ENCODE data around the gene NAPA.

The NAPA gene

DNA sequence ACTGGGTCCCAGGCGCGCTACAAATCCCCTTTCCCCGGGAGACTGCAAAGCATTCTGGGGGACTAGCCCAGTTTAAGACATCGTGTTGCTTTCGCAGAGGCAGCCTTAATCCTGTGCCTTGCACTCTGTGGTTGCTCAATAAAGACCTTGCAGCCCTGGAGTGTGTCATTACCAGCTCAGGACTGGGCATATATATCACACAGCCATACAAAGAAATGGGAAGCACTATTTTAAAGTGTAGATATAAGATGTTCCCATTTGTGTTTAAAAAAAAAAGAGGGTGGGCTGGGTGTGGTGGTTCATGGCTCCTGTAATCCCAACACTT is 11.1 kb downstream of the NAPA start:
- TF ChIP-seq, protein P1, sequence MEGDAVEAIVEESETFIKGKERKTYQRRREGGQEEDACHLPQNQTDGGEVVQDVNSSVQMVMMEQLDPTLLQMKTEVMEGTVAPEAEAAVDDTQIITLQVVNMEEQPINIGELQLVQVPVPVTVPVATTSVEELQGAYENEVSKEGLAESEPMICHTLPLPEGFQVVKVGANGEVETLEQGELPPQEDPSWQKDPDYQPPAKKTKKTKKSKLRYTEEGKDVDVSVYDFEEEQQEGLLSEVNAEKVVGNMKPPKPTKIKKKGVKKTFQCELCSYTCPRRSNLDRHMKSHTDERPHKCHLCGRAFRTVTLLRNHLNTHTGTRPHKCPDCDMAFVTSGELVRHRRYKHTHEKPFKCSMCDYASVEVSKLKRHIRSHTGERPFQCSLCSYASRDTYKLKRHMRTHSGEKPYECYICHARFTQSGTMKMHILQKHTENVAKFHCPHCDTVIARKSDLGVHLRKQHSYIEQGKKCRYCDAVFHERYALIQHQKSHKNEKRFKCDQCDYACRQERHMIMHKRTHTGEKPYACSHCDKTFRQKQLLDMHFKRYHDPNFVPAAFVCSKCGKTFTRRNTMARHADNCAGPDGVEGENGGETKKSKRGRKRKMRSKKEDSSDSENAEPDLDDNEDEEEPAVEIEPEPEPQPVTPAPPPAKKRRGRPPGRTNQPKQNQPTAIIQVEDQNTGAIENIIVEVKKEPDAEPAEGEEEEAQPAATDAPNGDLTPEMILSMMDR (IDR thresholded peaks at IDR 0.05; ENCODE audit: borderline replicate concordance, insufficient read depth, low read depth, low read length), result no peak
- no peak overlapping the region for H3K4me3 ChIP-seq (ENCODE audit: low read depth, low read length)

DNA sequence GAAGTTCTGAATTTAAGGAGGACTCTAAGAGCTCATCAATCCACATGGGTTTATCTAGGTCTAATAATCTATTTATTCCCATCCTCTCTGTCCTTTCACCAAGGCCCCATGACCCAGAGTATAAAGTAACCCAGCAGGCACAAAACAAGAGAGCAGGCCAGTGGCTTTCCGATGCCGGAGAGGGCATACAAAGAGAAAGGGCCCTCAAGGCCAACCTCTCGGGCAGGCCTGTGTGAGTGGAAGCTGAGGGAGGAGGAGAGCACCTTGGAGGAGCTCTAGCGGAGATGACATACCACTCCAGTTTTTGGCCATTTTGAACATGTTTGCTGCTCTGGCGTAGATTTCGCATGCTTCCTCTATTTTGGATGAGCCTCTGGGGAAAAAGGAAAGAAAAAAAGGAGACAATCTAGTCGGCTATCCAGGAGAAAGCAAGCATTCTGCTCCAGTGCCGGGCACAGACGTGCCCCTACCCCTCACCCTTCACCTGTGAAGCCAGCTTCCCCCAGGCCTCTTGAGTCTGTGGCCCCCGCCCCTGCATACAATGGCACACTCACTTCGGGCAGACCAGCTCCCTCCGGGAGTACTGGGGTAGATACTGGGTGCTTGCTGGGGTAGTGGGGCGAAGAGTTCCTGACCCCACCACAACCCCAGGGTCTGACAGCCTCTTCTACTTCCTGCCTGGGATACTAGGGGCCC is 11.6 kb downstream of the NAPA start:
- H3K4me3 ChIP-seq (ENCODE audit: low read depth, low read length), result no peak overlapping the region
- TF ChIP-seq, protein P1 (IDR thresholded peaks at IDR 0.05; ENCODE audit: borderline replicate concordance, insufficient read depth, low read depth, low read length), result no peak

DNA sequence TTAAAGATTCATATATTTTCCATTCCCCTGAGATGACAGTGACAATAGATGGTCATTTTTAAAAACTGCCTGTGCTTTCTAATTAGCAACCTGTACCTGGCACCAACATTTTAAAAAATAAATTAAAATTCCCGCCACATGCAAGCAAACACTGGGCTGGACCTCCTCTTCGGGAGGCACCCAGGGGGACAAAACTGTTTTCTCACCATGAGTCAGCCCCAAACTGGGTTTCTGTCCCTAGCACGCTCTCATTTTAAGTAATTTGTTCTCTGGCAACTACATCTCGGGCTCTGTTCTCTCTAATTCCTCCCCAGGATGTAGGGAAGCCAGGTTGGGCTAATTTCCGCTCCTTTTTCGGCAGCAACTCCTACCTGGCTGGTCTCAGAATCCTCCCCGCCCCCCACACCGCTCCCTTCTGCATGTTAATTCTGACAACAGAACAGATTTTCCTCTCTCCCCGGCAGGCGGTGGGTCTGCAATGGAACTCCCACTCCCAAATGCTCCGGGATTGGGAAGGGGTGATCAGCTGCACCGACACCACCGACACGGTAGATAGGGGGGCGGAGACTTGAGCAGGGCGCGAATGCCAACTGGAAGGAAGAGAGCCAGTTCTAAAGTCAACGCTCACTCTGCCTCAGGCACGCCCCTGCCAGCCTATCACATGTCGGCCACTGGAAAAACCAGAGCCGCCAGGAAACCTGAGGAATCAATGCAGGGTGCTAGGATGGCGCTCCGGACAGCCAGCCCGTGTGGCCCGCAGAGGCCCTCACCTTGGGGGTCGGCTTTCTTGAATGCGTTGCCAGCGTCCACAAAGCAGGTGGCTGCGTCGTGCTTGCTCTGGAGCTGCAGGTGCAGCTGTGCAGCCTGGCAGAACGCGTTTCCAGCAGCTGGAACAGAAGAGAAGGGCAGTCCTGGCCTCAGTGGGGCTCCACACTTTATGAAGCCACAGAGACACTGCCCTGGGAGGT is 14.7 kb downstream of the NAPA start:
- H3K4me3 ChIP-seq (ENCODE audit: low read depth, low read length), result no peak overlapping the region
- TF ChIP-seq, protein P1 (IDR thresholded peaks at IDR 0.05; ENCODE audit: borderline replicate concordance, insufficient read depth, low read depth, low read length), result no peak

DNA sequence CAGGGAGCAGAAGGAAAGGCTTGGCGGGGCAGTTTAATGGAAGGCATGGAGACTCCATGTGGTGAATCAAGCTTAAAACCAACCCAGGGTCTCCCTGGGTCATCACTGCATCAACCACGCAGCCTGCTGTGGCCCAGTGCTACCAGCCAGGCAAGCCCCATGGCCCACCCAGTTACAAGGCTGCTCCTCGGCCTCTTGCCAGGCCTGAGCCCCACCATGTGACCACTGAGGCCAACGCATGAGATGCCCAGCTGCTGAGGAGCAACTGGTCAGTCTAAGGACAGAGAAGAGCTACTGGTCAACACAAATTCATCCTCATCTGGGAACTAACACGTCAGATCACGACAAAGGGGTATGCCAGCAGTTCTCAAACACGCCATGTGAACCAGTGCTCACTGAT is 15.5 kb downstream of the NAPA start:
- TF ChIP-seq, protein P1 (IDR thresholded peaks at IDR 0.05; ENCODE audit: borderline replicate concordance, insufficient read depth, low read depth, low read length), result no peak
- no peak overlapping the region for H3K4me3 ChIP-seq (ENCODE audit: low read depth, low read length)

DNA sequence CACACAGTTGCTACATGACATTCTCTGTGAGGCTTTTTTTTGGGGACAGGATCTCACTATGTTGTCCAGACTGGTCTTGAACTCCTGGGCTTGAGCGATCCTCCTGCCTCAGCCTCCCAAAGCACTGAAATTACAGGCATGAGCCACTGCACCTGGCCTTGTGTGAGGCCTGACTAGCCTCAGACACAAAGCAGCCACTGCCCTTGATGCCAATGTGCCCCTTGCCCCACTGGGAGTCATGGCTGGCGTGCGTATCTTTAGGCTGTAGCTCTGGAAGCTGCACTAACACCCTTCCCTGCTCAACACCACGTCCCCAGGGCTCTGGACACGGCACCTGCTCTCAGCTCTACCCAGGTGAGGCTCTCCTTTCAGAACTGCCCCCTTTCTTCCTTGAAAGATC is 16.3 kb downstream of the NAPA start:
- TF ChIP-seq, protein P1 (IDR thresholded peaks at IDR 0.05; ENCODE audit: borderline replicate concordance, insufficient read depth, low read depth, low read length), result no peak
- no peak overlapping the region for H3K4me3 ChIP-seq (ENCODE audit: low read depth, low read length)

DNA sequence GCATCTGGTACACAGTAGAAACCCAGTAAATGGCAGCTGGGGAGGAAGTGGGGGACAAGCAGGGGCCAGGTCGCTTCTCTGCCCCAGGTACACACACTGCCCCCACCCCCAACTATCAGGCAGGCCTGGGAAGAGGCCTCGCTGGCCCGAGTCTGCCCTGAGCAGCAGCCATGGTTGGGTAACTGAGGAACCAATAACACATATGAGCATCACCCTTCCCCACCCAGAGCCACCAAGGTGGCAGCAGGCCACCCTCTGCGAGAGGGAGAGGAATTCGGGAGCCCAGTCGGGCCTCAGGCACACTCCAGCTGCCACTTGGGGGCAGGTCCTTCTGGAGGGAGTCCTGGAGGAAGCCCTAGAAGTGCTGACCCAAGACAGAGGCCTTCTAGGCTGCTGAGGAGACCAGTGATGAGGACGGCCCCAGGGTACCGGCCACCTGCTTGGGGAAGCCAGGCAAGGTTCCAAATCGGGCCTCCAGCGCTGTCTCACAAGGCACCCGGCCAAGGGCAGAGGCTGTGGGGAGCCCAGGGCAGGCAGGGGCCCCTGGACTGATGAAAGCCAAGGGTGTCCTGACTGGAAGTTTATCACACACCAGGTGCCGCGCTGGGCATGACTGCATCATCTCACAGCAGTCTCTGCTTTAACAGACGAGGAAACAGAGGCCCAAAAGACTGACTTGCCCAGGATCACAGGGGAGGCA is 16.9 kb downstream of the NAPA start:
- TF ChIP-seq, protein P1 (IDR thresholded peaks at IDR 0.05; ENCODE audit: borderline replicate concordance, insufficient read depth, low read depth, low read length), result no peak
- no peak overlapping the region for H3K4me3 ChIP-seq (ENCODE audit: low read depth, low read length)
